Activated naive CD4-positive, alpha-beta T cell (primary cell): ENCODE results near the gene PITX2.

Experiments
- DNase-seq, 4 experiments: peaks; one replicate each; lab custom pipeline; 2025; lab: John Stamatoyannopoulos, UW

Gene PITX2

DNA sequence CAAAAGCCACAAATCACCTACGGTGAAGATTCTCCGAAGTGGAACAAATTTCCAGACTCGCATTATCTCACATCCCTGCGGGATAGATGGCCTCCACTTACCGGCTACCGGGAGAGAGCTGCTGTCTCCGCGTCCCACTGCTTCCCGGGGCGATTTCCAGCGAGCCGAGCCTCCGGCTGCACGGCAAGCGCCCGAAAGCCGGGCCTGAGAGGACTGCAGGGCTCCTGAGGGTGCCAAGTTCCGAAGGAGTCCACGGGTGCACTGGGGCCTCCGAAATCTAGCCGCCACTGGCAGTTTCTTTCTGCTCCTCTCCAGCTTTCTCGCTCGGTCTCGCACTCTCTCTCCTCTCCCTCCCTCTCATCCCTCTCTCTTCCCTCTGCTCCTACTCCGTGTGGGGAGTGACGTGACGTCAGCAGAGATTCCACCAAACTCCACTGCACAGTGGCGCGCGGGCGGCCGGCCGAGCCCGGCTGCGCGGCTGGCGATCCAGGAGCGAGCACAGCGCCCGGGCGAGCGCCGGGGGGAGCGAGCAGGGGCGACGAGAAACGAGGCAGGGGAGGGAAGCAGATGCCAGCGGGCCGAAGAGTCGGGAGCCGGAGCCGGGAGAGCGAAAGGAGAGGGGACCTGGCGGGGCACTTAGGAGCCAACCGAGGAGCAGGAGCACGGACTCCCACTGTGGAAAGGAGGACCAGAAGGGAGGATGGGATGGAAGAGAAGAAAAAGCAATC, 14.0 kb upstream of the PITX2 start:
- DNase-seq, result no peak

DNA sequence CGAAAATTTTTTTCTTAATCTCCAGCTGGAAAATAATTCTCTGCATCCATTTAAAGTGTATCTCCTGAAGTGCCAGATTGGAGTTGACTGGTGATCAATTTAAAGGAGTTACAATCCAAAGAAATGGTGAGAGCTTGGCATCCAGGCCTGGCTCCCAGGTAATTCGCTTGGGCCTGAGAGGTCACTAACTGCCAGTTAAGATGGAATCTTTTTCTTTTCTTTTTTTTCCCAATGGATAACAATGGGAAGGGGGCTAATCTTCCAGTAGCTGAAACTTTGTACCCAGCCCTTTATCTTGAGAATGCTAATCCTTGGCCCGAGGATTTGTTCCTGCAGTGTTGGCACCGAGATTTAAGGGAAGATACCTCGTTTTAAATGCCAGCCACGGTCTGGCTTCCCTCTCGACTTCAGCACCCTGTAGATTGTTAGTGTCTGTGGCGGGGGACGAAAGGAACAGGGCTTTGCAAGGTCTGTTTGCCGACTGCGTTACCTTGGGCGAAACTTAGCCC, 13.3 kb upstream of the PITX2 start:
- DNase-seq, result no peak

DNA sequence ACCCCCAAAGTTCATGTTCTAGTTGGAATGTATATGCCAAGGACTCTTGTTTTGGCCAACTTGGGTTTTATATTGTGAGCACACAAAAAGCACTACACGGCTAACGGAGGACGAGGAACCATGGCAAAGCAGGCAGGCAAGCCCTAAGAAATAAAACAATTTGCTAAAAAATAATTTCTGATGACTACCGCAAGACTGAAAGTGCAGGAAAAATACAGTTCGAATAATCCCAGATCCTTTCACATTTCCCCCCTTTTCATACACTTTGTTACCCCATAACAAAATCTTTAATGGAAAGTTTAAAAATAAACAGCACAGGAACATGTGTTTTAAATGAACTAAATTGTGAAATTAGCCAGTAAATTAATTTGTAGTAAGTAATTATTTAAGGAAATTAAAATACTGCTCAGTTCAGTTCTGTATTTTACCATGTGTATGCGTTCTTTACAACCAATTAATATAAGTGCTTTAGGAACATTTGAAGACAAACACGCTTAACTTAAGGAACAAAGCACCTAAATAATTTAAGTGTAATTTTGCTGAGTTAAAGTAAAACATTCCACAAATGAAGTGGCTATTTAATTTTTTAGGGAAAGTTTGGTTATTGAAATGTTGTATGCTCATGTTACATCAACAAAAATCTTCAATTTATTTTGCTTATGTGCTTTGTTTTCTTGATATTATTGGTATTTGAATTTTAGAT, 12.4 kb upstream of the PITX2 start:
- DNase-seq, result no peak

DNA sequence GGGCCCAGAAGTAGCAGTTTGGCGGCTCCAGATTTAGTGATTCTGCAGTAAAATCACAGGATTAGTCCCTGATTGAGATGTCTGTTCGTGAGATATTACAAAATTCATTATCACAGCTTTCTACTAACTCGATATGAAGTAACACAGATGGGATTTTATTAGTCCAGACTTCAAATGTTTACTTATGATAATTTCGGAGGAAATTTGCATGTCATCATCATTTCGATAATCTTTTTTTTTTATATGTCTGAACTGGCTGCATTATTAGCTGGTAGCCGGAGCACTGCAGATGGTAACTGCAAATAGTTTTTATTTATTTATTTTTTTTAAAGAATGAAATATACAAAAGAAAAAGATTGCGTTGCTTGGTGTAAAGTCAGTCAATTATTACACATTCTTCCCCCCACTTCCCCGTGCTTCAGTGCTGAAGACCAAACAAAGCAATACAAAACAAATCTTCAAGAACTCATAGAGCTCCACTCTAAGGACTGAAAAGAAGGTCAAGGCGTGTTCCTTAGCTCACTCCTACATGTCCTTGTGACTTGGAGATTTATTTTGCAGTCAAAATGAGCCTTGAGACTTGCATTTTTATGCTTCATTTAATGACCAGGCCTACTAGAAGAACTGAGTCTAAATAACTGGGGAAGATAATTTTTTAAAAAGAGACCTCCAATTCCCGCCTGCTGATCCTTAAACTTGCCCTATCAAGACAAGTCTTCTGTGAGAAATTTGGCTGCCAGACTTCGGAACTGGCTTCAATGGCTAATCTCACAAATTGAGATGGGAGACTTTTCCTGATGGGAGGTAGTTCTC, 11.7 kb upstream of the PITX2 start:
- DNase-seq, result no peak

DNA sequence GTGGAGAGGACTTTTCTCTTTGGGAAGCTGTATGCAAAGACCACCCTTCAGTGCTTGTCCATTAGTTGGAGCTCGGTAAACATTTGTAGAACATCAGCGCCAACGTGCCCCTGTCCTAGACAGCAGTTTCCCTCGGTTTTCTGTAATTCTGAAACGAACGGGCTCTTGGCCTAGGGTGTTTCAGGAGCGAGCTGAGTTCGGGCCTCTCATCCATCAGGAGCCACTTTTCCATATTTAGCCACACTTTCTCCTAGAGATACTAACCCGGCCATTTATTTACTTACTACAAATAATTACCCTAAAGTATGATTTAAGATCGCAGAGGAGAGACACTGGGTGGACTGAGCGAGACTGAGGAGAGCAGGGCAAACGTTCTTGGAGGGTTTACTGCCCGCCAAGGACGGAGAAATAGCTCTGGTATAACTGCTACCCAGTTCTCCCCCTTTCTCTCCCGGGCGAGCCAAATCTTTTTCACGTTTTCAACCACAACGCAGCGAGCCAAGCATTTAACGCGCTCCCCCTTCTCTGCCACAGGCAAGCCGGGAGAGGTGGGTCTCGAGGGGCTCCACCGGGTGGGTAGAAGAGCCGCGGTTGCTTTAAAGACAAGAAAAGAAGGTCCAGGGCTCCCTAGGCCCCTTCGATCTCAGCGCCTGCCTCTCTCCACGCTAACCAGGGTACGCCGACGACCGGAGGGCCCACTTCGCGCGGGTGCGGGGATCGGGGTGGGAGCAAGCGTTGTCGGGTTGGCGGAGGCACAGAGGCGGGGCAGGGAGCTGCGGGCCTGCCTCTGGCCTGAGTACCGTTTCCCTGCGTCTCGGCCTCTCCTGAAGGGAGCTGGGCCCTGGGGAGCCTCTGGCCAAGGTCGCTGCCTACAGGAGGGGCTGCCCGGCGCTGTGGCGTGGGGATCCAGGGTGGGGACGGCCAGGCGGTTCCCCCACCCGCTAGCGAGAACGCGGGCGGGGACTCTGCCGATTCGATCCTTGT, 10.8 kb upstream of the PITX2 start:
- no peak for DNase-seq

DNA sequence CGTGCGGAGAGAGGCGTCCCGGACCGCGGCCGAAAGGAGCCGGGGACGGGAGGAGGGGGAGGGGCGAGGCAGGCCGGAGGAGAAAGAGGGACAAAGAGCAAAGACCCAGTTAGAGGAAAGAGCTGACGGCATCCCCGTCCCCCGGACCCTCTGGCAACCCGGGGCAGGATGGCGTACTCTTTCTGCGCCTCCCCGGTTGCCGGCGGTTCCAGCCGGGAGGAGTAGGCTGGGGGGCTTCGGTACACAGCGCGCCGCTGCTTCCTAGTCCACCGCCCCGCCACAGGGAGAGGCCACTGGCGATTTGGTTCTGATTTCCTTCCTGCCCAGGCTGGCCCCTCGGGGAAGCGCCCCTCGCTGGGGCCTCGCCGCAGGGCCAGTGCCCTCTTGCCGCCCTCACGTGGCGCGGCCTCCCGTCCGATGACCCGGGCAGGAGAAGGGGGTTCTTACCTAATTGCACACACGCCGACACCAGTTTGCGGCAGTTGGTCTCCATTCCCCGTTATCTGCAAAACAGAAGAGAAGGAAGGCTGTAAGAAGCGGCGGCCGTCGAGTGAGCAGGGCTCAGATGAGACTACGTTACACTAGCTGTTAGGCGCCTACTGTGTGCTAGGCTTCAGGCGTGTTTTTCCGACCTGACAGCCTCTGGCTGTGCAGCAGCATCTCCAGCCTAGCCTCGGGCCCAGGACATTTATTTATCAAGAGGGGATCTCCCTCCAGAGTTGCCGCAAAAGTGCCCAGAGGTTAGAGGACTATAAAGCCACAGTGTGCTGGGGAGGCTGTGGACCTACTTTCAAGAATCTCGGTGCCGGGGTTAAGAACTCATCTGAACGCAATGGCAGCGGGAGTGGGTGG, 9.9 kb upstream of the PITX2 start:
- no peak for DNase-seq

DNA sequence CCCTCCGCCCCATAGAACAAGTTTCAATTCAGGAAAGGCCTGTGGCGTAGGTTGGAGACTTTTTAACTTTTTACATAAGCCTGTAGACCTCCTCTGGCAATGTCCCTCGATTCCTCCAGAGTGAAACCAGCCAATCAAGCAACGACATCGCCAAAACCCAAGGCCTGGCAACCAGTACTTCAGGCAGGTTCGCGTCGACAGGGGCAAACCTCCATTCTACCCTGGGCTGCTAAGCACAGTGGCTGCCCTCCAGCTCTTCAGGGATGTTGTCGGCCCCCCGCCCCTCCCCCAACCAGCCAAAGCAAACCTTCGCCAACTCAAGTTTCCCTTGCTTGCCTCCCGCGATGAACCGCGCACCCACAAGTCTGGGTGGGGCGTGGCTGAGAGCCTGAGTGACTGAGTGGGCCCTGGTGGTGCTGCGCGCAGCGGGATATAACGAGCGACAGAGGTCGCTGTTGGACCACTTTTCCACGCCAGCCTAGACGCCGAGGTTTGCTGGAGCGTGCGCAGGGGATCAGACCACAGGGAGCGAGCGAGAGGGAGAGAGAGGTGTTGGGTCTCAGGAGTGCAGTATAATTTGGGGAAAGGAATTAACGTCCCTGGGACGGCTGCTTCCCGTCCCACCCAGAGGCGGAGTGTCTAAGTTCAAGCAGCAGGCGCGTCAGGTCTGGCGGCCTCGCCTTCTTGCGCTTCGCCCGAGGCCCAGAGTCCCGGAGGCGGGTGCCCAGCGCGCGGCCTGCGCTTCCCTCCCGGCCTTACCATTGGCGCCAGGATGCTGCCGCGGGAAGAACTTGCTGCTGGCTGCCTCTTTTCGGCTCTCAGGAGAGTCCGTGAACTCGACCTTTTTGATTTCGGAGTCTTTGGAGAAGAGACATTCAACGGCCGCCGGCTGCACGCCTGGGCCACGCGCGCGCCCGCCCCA, 9.0 kb upstream of the PITX2 start:
- DNase-seq, result no peak

DNA sequence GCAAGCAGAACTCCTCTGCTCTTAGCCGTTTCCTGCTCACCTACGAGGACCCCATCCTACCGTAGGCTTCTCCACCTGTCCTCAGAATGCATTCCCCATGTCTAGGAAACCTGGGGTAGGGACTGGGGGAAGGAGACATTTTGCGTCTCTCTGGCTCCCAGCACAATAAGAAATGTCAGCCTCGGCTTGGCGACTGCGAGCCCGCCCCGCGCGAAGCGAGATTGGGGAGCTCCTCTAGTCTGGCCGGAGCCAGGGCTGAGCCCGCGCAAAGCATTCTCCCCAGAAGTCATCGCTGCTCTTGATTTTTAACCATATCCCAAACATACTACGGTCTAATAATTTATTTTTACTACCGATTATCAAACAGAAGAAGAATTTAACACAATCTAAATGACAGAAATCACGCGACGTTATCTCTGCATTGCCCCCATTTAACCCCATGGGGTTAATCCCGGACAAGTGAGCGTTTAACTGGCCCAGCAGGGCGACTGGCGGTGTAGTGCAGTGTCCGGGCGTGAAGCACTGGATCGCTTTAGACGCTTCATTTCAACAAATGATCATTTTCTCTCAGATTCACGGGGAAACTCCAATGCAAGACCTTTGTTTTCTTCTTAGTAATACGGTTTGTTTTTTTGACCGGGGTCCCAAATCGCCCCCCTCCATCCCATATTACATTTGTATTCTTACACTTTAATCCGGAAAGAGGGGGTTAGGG, 8.0 kb upstream of the PITX2 start:
- no peak for DNase-seq

DNA sequence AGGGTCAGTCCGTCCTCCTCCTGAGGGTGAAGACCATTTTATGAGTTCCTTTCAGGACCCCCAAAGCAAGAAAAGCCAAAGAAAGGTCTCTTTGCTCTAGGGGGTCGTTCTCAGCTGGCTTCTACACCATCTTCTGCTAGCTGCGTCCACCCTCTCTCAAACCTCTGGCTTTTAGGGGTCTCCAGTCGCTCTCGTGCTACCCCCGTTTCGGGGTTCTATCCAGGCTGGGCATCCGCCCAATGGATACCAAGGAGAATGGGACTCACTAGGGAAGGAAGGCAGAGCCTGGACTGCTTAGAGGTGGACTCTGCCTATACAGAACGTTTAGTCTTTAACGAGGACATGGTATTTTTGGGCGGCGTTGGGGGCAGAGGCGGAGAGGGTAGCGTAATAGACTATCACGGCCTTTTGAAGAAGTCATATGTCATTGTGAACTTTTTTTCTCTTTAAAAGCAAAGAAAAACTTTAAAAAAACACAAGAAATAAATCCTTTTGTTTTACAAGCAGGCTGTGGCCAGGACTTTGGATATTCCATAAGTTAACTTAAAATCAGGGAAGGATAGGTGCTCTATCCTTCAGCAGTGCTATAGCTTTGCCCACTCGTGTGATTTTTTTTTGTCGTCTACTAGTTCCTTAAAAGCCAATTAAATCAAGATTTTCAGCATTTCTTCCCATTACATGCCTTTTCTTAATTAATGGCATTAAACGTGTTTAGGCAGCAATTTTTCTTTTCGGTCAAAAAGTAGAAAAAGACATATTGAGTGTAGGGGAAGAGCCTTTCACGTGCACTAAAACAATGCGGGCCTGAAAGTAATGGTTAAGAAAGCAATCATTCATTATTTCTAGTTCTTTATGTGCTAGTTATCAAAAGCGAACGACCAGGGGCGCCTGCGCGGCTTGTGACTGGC, 7.2 kb upstream of the PITX2 start:
- DNase-seq, result no peak

DNA sequence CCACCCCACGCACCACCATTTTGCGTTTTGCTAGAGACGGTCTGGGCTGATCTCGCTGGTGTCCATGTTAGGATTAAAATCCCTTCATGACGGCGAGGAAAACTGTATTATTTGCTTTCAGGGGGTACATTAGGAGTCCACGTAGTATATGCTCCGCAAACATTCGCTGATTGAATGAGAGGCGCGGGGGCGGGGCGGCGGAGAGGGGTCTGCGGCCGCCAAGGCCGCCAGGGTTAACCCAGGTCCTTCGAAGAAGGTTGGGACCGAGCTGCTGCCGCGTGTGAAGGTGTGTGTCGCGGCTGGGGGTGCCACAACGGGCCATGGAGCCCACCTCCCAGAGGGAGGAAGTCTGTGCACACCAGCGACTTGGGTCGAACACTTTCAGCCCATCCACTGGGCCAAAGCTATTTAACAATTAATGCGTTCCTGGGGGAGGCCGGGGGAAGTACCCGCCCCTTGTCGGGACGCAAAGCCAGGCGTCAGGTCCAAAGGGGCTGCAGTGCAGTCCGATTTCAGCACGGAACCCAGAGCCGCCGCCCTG, 6.4 kb upstream of the PITX2 start:
- DNase-seq, result no peak

DNA sequence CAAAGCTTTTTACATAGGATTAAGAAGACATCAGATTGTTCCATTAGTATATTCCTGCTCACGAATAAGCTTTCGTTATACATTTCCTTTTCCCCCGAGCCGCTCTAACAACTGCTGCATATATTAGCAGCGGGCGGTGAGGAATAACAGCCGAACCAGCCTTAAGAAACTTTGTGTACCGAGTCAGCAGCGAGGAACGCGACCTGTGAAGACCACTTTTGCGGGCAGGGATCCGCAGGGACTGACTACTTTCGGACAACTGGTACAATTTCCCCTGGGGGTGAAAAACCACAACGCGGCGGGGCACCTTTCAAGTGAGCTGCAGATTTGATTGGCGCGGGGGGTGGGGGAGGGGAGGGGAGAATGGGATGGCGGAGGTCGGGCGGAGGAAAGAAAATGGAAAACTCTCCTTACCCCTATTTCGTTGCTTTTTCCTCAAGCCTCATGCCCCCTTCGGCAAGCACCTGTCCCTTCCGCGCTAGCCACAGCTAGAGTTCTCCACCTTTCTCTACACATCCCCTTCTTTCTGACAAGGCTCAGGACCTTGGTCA, 5.9 kb upstream of the PITX2 start:
- no peak for DNase-seq

DNA sequence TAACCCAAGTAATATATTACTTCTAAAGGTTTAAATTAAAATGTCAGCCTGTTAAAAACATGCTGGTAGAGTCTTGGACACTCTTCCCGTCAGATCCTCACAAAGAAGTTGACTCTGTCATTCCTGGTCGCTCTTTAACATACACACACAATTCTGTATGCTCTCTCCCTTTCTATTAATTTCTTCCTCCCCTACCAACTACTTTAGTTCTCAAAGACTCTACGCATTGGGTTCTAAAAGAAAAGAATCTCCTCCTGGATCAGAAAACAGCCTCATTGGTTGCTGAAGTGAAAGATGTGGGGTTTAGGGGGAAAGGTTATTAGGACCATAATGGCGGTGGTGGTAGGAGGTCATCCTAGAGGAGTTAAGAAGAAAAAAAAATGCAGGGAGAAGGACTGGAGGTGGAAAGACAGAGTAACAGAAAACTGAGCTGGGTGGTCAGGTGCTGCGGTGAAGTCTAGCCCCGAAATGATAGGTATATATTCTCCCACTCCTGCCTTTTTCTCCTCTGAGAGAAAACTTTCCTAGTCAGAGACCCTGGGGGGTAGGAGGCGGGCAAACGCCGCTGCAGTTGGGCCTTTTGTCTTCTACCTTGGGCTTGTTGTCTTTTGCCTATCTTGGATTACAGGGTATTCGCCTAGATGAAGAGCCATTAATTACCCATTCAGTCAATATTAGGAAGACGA, 5.2 kb upstream of the PITX2 start:
- no peak for DNase-seq

DNA sequence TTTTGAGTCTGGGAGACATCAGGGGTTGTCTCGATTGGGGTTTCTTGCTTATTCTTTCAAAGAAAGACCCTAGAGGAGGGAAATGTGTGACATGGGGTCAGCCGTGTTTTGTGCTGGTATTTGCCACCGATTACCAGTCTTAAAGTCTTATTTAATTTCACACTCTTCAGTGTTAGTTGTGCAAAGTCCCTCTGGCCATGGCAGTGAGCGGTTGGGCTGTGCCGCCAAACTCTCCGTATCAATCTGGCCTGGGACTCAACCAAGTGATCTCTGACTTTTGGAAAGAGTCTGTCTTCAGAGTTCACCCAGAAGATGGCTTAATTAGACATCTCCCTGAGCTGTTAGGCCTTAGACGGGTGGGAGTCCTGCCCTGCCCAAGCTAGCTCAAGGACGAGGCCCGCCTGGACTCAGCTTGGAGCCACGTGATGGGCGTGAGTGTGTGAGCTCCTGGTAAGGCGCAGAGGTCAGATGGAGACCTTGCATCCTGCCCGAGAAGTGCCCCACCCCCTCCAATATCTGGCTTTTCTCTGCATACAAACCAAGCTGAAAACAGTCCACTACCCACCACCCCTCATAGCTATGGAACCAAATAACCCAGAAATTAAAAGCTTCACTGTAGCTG, 3.8 kb upstream of the PITX2 start:
- no peak for DNase-seq

DNA sequence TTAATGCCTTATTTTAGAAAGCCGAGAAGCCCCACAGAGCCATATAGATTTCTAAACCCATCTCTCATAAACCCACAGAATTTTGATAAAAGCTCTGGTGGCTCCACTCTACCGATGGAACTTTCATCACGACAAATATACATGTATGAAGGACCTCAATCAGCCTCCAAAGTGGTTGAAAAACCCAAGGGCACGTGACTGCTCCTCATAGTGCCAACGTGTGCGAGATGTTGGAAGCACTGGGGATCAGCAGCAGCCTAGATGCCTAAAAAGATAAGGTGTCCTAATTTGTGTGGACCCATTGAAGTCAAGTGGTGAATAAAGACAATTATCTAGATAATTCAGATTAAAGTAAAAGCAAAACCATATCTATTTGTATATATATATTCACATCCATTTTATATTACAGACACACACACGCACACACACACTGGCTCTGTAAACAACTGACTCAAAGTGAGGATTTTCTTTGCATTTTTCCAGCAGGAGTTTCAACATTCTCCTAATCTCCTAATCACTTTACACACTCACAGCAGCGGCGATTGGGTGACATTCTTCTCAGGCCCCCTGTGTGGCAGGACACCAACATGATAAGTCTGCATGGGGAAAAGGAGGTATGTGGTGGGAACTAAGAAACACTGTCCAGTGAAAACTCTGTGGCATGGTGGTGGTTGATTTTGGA, 2.8 kb upstream of the PITX2 start:
- DNase-seq, result no peak

DNA sequence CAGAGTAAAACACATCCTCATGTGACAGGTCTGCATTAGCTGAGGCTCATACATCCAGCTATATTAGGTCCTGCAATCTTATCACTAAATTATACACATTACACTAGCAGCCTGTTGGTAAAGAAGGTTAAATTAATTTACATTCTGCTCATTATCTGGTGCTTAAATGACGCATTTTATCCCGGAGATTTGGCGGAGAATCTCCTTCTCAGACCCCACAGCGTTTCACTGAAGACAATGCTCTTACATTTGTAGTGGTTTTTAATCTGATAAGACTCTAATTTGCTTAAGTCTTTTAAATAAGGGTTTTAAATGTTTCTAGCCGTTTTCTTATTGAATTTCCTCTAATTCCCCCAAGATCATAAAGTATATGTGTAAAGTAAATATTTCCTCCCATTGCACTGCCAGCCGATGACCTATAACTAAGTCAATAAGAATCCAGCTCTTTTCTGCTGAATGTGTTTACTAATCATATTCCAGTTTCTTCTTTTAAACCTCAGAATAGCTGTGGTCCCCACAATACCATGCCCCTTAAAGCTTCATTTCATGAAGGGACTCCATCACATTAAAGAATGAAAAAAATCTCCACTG, 2.1 kb upstream of the PITX2 start:
- no peak for DNase-seq
